Kidney glomerular epithelial cell (primary cell): ENCODE results near the gene DUSP2.
"Not testable (repeated sequence)": the region's sequence is repeated elsewhere in the genome, so short reads cannot be mapped to it uniquely, and the experiment has no call there.

Experiments used
- DNase-seq: peaks from one replicate; lab custom pipeline; 2025; lab: John Stamatoyannopoulos, UW

The DUSP2 gene

GRCh38 chr2:96146881-96147592, 1.8 kb upstream of the DUSP2 start:
- no peak for DNase-seq

- no peak for DNase-seq
Observed at GRCh38 chr2:96146153-96146880, 1.1 kb upstream of the DUSP2 start.

GRCh38 chr2:96145848-96146152, 560 bp upstream of the DUSP2 start:
- DNase-seq: no peak

- no peak for DNase-seq
Observed at GRCh38 chr2:96144481-96145035, 682 bp downstream of the DUSP2 start.

- no peak for DNase-seq
Observed at GRCh38 chr2:96143848-96144480, 1.3 kb downstream of the DUSP2 start.

- no peak for DNase-seq
Observed at GRCh38 chr2:96143231-96143847, 1.9 kb downstream of the DUSP2 start.

GRCh38 chr2:96142217-96143113, 2.8 kb downstream of the DUSP2 start:
- DNase-seq: no peak

GRCh38 chr2:96141624-96141967, 3.6 kb downstream of the DUSP2 start:
- not testable (repeated sequence) for DNase-seq

- DNase-seq: no peak
Observed at GRCh38 chr2:96140941-96141623, 4.2 kb downstream of the DUSP2 start.

GRCh38 chr2:96139181-96139758, 6.0 kb downstream of the DUSP2 start:
- no peak for DNase-seq

- DNase-seq: no peak
Observed at GRCh38 chr2:96138179-96139145, 6.8 kb downstream of the DUSP2 start, which contains the start of gene ASTL. Gene ASTL (minus strand): TSS chr2:96138502. CDS start chr2:96138436, 66 bp downstream.

GRCh38 chr2:96137321-96138178, 7.7 kb downstream of the DUSP2 start:
- DNase-seq: no peak

GRCh38 chr2:96136129-96136720, 9.0 kb downstream of the DUSP2 start:
- no peak for DNase-seq

GRCh38 chr2:96135621-96136020, 9.6 kb downstream of the DUSP2 start:
- no peak for DNase-seq

- DNase-seq: no peak
Observed at GRCh38 chr2:96135171-96135570, 10.1 kb downstream of the DUSP2 start.

- DNase-seq: no peak
Observed at GRCh38 chr2:96134421-96134820, 10.8 kb downstream of the DUSP2 start.

GRCh38 chr2:96131813-96132745, 13.2 kb downstream of the DUSP2 start:
- DNase-seq: no peak
